Calu3 (cell line): Measurements from ENCODE around the gene XPO1. TPM values are rescaled to one million over a fixed set of nuclear protein-coding genes. Genes with fewer than 3 reads are reported as not detected.

Experiments used
- BruUV-seq: library from RNA; stranded (reverse); fragments of 400-500 nt; replicated peaks from 2 replicates; lab custom pipeline; 2021; lab: Mats Ljungman, UMichigan
- CTCF ChIA-PET: fragments of 300-600 bp; sonication (Branson Sonifier 250); formaldehyde crosslinking; loops from one replicate; lab custom pipeline; 2022; ENCODE audit warnings: antibody characterized with exemption; lab: Charles Lee
- DNase-seq: peaks from one replicate; pipeline ENCODE4 v3.0.0; 2022
- H3K27ac Mint-ChIP-seq: one replicate; pipeline ENCODE4 v1.8.0; 2022; ENCODE audit warnings: mixed read lengths; ENCODE audit not compliant: unreplicated experiment
- H3K27me3 Mint-ChIP-seq: one replicate; pipeline ENCODE4 v1.8.0; 2022; ENCODE audit warnings: mixed read lengths; ENCODE audit not compliant: unreplicated experiment
- H3K36me3 Mint-ChIP-seq: one replicate; pipeline ENCODE4 v1.8.0; 2022; ENCODE audit warnings: mild to moderate bottlenecking, moderate library complexity, mixed read lengths; ENCODE audit not compliant: insufficient read depth, unreplicated experiment
- H3K4me1 Mint-ChIP-seq: one replicate; pipeline ENCODE4 v1.8.0; 2022; ENCODE audit warnings: mild to moderate bottlenecking, low read depth, mixed read lengths; ENCODE audit not compliant: unreplicated experiment
- H3K4me3 Mint-ChIP-seq: one replicate; pipeline ENCODE4 v1.8.0; 2022; ENCODE audit warnings: mild to moderate bottlenecking, low read depth, moderate library complexity, mixed read lengths; ENCODE audit not compliant: unreplicated experiment
- H3K9me3 Mint-ChIP-seq: one replicate; pipeline ENCODE4 v1.8.0; 2022; ENCODE audit warnings: low read depth, mixed read lengths; ENCODE audit not compliant: unreplicated experiment
- CTCF ChIP-seq: fragments of 200-600 bp; IDR thresholded peaks from one replicate; pipeline ENCODE4 v1.8.0; 2022; ENCODE audit warnings: antibody characterized with exemption; ENCODE audit not compliant: unreplicated experiment
- intact Hi-C: fragments of 100-400 bp; cut with micrococcal nuclease; formaldehyde crosslinking; loops from one replicate; pipeline ENCODE4 v1.10.0; 2022; ENCODE audit not compliant: unreplicated experiment
- total RNA-seq: library from RNA; stranded (reverse); gene quantifications from 2 replicates; pipeline ENCODE4 v1.2.3, GENCODE V29; 2022

The XPO1 gene
- total RNA-seq, 1 experiment from 2014 or later, result 214 TPM

- H3K9me3 Mint-ChIP-seq, result no peaks in the 10 kb centered on the region
- no peak for TF ChIP-seq CTCF
- CTCF ChIA-PET, result no interaction called here
- intact Hi-C loops, result no loop called here
- BruUV-seq, result no TSS peak
- no peak overlapping the region for H3K4me3 Mint-ChIP-seq
- H3K4me1 Mint-ChIP-seq, result peaks cover 11% of the 10 kb centered on the region
- H3K36me3 Mint-ChIP-seq, result peaks cover 12% of the 10 kb centered on the region
- no peaks in the 10 kb centered on the region for H3K27me3 Mint-ChIP-seq
- DNase-seq, result no peak
- no peak overlapping the region for H3K27ac Mint-ChIP-seq
These were observed 83.8 kb downstream of the XPO1 start for GRCh38 chr2:61454383-61454782.

DNA sequence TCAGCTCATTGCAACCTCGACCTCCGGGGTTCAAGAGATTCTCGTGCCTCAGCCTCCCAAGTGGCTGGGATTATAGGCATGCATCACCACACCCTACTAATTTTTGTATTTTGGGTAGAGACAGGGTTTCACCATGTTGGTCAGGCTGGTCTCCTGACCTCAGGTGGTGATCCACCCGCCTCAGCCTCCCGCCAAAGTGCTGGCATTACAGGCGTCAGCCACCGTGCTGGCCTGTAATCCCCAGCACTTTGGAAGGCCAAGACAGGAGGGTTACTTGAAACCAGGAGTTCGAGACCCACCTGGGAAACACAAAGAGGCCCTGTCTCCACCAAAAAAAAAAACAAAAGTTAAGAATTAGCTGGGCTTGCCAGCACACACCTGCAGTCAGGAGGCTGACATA is 85.8 kb downstream of the XPO1 start:
- Mint-ChIP-seq H3K27me3 (no peaks in the 10 kb centered on the region), H3K36me3 (peaks cover 12% of the 10 kb centered on the region), H3K27ac (no peak overlapping the region), H3K4me1 (peaks cover under 1% of the 10 kb centered on the region), H3K4me3 (no peak overlapping the region), H3K9me3 (no peaks in the 10 kb centered on the region)
- no peak for TF ChIP-seq CTCF
- no peak for DNase-seq
- CTCF ChIA-PET, result no interaction called here
- intact Hi-C loops, result no loop called here
- no TSS peak for BruUV-seq

GRCh38 chr2:61451178-61451577 is 87.0 kb downstream of the XPO1 start:
- BruUV-seq, result no TSS peak
- CTCF ChIA-PET, result no interaction called here
- Mint-ChIP-seq H3K4me3 (no peak overlapping the region), H3K9me3 (no peaks in the 10 kb centered on the region), H3K27ac (no peak overlapping the region), H3K36me3 (peaks cover 12% of the 10 kb centered on the region), H3K4me1 (no peaks in the 10 kb centered on the region), H3K27me3 (no peaks in the 10 kb centered on the region)
- intact Hi-C loops, result no loop called here
- no peak for DNase-seq
- TF ChIP-seq CTCF, result no peak

- Mint-ChIP-seq H3K27ac (no peak overlapping the region), H3K4me1 (no peaks in the 10 kb centered on the region), H3K36me3 (peaks cover 9% of the 10 kb centered on the region), H3K4me3 (no peak overlapping the region), H3K27me3 (no peaks in the 10 kb centered on the region), H3K9me3 (no peaks in the 10 kb centered on the region)
- intact Hi-C loops, result no loop called here
- CTCF ChIA-PET, result interaction anchor here (0.6 to 0.7 kb wide), 2 partner anchors 13 to 173 kb away, joined by 3 to 5 read pairs; no protein-coding TSS in a partner anchor
- BruUV-seq, result no TSS peak
- DNase-seq, result no peak
- TF ChIP-seq CTCF, result no peak
These were observed 88.0 kb downstream of the XPO1 start for GRCh38 chr2:61450144-61450543.
